ENCODE measurements around the gene COPRS. TPM values are rescaled to one million over a fixed set of nuclear protein-coding genes. Genes with fewer than 3 reads are reported as not detected.

Gene COPRS
- total RNA-seq, 4 donors from 2014 or later: 23.8 to 45.2 (median 37.0) TPM

DNA sequence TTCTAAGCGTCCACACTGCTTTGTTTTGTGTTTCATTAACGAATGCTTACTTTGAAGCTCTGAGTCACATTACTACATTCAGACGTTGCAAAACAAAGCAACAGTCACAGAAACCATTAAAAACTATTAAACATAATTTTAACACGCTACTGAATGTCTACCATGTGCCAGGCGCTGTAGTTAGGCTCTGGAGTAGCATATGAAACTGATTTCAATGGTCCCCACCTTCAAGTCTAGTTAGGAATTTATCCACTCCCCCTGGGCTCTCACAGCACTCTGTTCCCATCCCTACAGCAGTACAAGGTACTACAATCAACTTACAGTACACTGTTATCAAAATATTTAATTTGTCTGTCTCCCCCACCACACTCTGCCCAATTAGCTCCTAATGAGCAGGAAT, 41.8 kb upstream of the COPRS start:
- peak overlapping the region; percentile 56 to 92 (median 84) for H3K4me3 ChIP-seq
- intact Hi-C loops (cut with DNase I): no loop called here
- no peak for TF ChIP-seq POLR2A (IDR thresholded peaks at IDR 0.05)
- TF ChIP-seq, protein P1, sequence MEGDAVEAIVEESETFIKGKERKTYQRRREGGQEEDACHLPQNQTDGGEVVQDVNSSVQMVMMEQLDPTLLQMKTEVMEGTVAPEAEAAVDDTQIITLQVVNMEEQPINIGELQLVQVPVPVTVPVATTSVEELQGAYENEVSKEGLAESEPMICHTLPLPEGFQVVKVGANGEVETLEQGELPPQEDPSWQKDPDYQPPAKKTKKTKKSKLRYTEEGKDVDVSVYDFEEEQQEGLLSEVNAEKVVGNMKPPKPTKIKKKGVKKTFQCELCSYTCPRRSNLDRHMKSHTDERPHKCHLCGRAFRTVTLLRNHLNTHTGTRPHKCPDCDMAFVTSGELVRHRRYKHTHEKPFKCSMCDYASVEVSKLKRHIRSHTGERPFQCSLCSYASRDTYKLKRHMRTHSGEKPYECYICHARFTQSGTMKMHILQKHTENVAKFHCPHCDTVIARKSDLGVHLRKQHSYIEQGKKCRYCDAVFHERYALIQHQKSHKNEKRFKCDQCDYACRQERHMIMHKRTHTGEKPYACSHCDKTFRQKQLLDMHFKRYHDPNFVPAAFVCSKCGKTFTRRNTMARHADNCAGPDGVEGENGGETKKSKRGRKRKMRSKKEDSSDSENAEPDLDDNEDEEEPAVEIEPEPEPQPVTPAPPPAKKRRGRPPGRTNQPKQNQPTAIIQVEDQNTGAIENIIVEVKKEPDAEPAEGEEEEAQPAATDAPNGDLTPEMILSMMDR (IDR thresholded peaks at IDR 0.05): no peak
- no peaks in the 10 kb centered on the region for H3K27me3 ChIP-seq
- peaks cover 5 to 26% (median 14%) of the 10 kb centered on the region in 3 donors for H3K4me1 ChIP-seq
- H3K36me3 ChIP-seq: peaks cover under 1 to 36% (median 21%) of the 10 kb centered on the region in 3 donors
- H3K9me3 ChIP-seq: no peaks in the 10 kb centered on the region
- no peak for DNase-seq
- WGBS, 2 donors: 4 to 8% methylated on average over 5 of the region's 5 CpGs
- peak overlapping the region; percentile 74 to 89 (median 89) for H3K27ac ChIP-seq

DNA sequence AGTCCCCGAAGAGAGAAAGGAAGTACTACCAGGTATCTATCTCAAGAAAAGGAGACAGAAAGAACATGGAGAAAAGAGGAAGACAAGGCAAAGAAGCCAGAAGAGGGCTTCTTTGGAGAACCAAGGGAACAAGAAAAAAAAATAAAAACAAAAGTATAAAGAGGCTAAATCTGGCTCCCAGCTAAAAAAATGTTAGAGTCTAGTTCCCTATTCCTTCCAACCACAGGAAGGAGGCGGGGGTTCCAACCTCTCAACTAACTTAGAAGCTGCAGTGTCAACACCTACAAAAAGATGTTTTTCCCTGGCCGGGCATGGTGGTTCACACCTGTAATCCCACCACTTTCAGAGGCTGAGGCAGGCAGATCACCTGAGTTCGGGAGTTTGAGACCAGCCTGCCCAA, 29.1 kb upstream of the COPRS start:
- intact Hi-C loops (cut with DNase I): no loop called here
- no peak overlapping the region for H3K27ac ChIP-seq
- whole genome bisulfite sequencing, 2 donors: 83 to 93% methylated on average over 4 of the region's 4 CpGs
- H3K9me3 ChIP-seq: no peaks in the 10 kb centered on the region
- no peak for TF ChIP-seq POLR2A (IDR thresholded peaks at IDR 0.05)
- TF ChIP-seq, protein P1 (IDR thresholded peaks at IDR 0.05): no peak
- H3K27me3 ChIP-seq: no peaks in the 10 kb centered on the region
- no peak overlapping the region for H3K4me3 ChIP-seq
- peaks cover 11 to 100% (median 65%) of the 10 kb centered on the region in 3 donors for H3K36me3 ChIP-seq
- no peak for DNase-seq
- H3K4me1 ChIP-seq: no peaks in the 10 kb centered on the region

DNA sequence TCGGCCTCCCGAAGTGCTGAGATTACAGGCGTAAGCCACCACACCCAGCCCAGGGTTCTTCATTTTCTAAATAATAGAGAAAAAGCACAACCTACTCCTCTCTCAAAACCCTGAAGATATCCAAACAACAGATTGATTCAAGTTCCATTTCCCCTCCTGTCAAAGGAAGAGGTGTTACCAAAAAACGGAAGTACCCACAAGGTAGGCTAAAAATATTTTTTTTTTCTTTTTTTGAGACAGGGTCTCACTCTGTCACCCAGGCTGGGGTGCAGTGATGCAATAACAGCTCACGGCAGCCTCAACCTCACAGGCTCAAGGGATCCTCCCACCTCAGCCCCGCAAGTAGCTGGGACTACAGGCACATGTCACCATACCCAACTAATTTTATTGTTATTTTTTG, 23.5 kb upstream of the COPRS start:
- Histone ChIP-seq H3K9me3 (no peaks in the 10 kb centered on the region), H3K4me3 (no peak overlapping the region), H3K36me3 (peaks cover 5 to 99% (median 73%) of the 10 kb centered on the region in 3 donors), H3K4me1 (no peaks in the 10 kb centered on the region), H3K27ac (no peak overlapping the region), H3K27me3 (no peaks in the 10 kb centered on the region)
- DNase-seq: no peak
- TF ChIP-seq, protein P1 (IDR thresholded peaks at IDR 0.05): no peak
- TF ChIP-seq POLR2A (IDR thresholded peaks at IDR 0.05): no peak
- intact Hi-C loops (cut with DNase I): no loop called here
- WGBS, 2 donors: 79 to 86% methylated on average over 6 of the region's 6 CpGs

DNA sequence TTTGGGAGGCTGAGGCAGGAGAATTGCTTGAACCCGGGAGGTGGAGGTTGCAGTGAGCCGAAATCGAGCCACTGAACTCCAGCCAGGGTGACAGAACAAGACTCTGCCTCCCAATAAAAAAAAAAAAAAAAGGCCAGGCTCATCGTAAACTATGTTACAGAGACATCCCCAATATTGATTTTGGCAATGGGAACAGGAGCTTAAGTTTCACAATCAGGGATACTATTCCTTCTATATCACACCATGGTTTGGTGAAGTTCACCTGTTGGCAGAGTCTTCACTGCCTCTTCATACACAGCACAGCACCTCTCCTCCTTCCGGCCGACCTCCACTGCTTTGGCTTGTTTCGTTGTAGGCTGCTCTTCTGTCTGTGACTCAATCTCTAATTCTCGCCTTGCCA, 21.3 kb upstream of the COPRS start:
- no peak for TF ChIP-seq POLR2A (IDR thresholded peaks at IDR 0.05)
- TF ChIP-seq, protein P1 (IDR thresholded peaks at IDR 0.05): no peak
- intact Hi-C loops (cut with DNase I): no loop called here
- no peak overlapping the region for H3K4me3 ChIP-seq
- no peak overlapping the region for H3K27ac ChIP-seq
- peaks cover 5 to 99% (median 54%) of the 10 kb centered on the region in 3 donors for H3K36me3 ChIP-seq
- WGBS, 2 donors: 92 to 98% methylated on average over 8 of the region's 8 CpGs
- no peaks in the 10 kb centered on the region for H3K9me3 ChIP-seq
- no peaks in the 10 kb centered on the region for H3K27me3 ChIP-seq
- H3K4me1 ChIP-seq: no peaks in the 10 kb centered on the region
- no peak for DNase-seq

DNA sequence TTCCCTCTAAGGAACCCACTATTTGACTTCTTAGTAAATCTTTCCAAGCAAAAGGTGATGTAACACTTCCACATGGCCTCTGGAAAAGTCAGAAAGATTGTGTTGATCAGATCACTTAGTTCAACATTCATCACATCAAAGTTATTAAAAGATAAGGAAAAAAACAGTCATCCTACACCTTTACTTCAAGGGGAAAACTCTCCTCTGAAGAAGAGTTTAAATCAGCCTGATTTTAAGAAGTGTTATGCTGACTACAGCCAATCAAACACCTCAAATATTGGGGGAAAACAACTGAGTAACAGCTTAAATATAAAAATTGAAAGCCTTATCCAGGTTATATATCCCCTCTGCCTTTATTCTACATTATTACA, 19.6 kb upstream of the COPRS start:
- no peak for DNase-seq
- H3K9me3 ChIP-seq: no peaks in the 10 kb centered on the region
- H3K27ac ChIP-seq: no peak overlapping the region
- no peak for TF ChIP-seq POLR2A (IDR thresholded peaks at IDR 0.05)
- H3K4me3 ChIP-seq: no peak overlapping the region
- intact Hi-C loops (cut with DNase I): no loop called here
- no peaks in the 10 kb centered on the region for H3K4me1 ChIP-seq
- peaks cover 0 to 99% (median 53%) of the 10 kb centered on the region in 3 donors for H3K36me3 ChIP-seq
- H3K27me3 ChIP-seq: no peaks in the 10 kb centered on the region
